CD4-positive, alpha-beta T cell (primary cell): ENCODE measurements around the gene APOC1. TPM values are rescaled to one million over a fixed set of nuclear protein-coding genes. Genes with fewer than 3 reads are reported as not detected.
"Not testable (repeated sequence)": the region's sequence is repeated elsewhere in the genome, so short reads cannot be mapped to it uniquely, and the experiment has no call there.

Experiments used
- ATAC-seq: fragments of 200-7000 bp; cut with Tn5 transposase; one replicate; pipeline ENCODE4 v1.10.0; 2022; ENCODE audit warnings: mild to moderate bottlenecking; ENCODE audit not compliant: poor library complexity
- CTCF ChIA-PET: fragments of 350-600 bp; sonication (Branson Sonifier 250); formaldehyde crosslinking; loops from one replicate; lab custom pipeline; 2021; ENCODE audit warnings: antibody characterized with exemption, inconsistent platforms; lab: Charles Lee
- POLR2A ChIA-PET: fragments of 350-600 bp; sonication (Branson Sonifier 250); formaldehyde crosslinking; loops from one replicate; lab custom pipeline; 2021; ENCODE audit warnings: antibody characterized with exemption, inconsistent platforms; lab: Charles Lee
- DNase-seq, 14 experiments: peaks; one replicate each; pipeline ENCODE4 v3.0.0-alpha.2; 2013 to 2020; ENCODE audit warnings: mixed read lengths in 2 of 14
- H3K27ac ChIP-seq, 2 donors: one replicate each; pipeline versions ENCODE4 v1.5.1 to v1.7.0; 2013; ENCODE audit warnings: low read length in 2 of 2, low read depth in 1 of 2, mild to moderate bottlenecking in 1 of 2
- H3K27me3 ChIP-seq, 2 experiments: 1 replicate in 1 of 2; 2 replicates in 1 of 2; pipeline versions ENCODE4 v1.6.1 to v1.7.0; 2013; ENCODE audit warnings: low read length in 2 of 2, control low read depth in 1 of 2, mild to moderate bottlenecking in 1 of 2, moderate library complexity in 1 of 2; ENCODE audit not compliant: insufficient read depth in 2 of 2, control insufficient read depth in 1 of 2
- H3K36me3 ChIP-seq: one replicate; pipeline ENCODE4 v1.6.1; 2013; ENCODE audit warnings: low read length, control low read depth; ENCODE audit not compliant: insufficient read depth
- H3K4me1 ChIP-seq: one replicate; pipeline ENCODE4 v1.6.1; 2013; ENCODE audit warnings: low read length, control low read depth; ENCODE audit not compliant: insufficient read depth
- H3K4me3 ChIP-seq: one replicate; pipeline ENCODE4 v1.5.1; 2013; ENCODE audit warnings: mild to moderate bottlenecking, low read length, moderate library complexity
- H3K9me3 ChIP-seq, 2 experiments: 1 replicate in 1 of 2; 2 replicates in 1 of 2; pipeline versions ENCODE4 v1.6.1 to v1.7.0; 2013; ENCODE audit warnings: low read length in 2 of 2, mild to moderate bottlenecking in 2 of 2, control low read depth in 1 of 2, moderate library complexity in 1 of 2; ENCODE audit not compliant: control insufficient read depth in 1 of 2, insufficient read depth in 1 of 2
- H3K27ac Mint-ChIP-seq: one replicate; pipeline ENCODE4 v1.8.0; 2020; ENCODE audit warnings: mixed read lengths
- H3K27me3 Mint-ChIP-seq: one replicate; pipeline ENCODE4 v1.8.0; 2021; ENCODE audit warnings: mixed read lengths
- H3K36me3 Mint-ChIP-seq: one replicate; pipeline ENCODE4 v1.8.0; 2021; ENCODE audit warnings: low read depth, mixed read lengths
- H3K4me1 Mint-ChIP-seq: one replicate; pipeline ENCODE4 v1.8.0; 2021; ENCODE audit warnings: low read depth, mixed read lengths
- H3K4me3 Mint-ChIP-seq: one replicate; pipeline ENCODE4 v1.8.0; 2020; ENCODE audit warnings: mild to moderate bottlenecking, mixed read lengths
- H3K9me3 Mint-ChIP-seq: one replicate; pipeline ENCODE4 v1.8.0; 2020; ENCODE audit warnings: mixed read lengths
- intact Hi-C, 2 experiments: fragments of 100-400 bp; cut with DNase I in 1 of 2; cut with micrococcal nuclease in 1 of 2; formaldehyde crosslinking; loops; one replicate each; pipeline versions ENCODE4 v1.15.1 to v1.9.0; 2023 to 2025; cut with DNase I, micrococcal nuclease
- total RNA-seq, 174 experiments: library from RNA in 2 of 174; stranded (reverse) in 2 of 174; gene quantifications; one replicate each; pipeline ENCODE4 v1.2.3 and lab custom pipeline; 2021 to 2026
- TF ChIP-seq, protein P1 (sequence below): fragments of 200-600 bp; IDR thresholded peaks from one replicate; pipeline ENCODE4 v1.8.0; 2022; ENCODE audit warnings: antibody characterized with exemption, mild to moderate bottlenecking

APOC1 gene
- total RNA-seq, 2 experiments from 2014 or later: not detected

DNA sequence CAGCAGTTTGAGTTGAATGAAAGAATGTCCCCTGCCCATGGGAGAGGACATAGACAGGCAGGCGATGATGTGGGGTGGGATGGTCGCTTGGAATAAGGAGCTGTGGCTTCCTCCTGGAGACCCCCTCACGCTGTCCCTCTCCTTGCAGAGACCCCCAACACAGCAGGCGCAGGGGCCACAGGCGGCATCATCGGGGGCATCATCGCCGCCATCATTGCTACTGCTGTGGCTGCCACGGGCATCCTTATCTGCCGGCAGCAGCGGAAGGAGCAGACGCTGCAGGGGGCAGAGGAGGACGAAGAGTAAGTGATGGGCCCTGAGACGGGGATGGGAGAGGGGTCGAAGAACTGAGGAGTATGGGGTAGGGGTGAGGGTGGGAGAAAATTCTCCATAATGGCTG lies 32.3 kb upstream of the APOC1 start:
- Histone ChIP-seq H3K27me3 (no peaks in the 10 kb centered on the region), H3K36me3 (no peaks in the 10 kb centered on the region), H3K4me1 (no peaks in the 10 kb centered on the region), H3K27ac (no peak overlapping the region), H3K9me3 (no peaks in the 10 kb centered on the region), H3K4me3 (no peak overlapping the region)
- TF ChIP-seq, protein P1, sequence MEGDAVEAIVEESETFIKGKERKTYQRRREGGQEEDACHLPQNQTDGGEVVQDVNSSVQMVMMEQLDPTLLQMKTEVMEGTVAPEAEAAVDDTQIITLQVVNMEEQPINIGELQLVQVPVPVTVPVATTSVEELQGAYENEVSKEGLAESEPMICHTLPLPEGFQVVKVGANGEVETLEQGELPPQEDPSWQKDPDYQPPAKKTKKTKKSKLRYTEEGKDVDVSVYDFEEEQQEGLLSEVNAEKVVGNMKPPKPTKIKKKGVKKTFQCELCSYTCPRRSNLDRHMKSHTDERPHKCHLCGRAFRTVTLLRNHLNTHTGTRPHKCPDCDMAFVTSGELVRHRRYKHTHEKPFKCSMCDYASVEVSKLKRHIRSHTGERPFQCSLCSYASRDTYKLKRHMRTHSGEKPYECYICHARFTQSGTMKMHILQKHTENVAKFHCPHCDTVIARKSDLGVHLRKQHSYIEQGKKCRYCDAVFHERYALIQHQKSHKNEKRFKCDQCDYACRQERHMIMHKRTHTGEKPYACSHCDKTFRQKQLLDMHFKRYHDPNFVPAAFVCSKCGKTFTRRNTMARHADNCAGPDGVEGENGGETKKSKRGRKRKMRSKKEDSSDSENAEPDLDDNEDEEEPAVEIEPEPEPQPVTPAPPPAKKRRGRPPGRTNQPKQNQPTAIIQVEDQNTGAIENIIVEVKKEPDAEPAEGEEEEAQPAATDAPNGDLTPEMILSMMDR: no peak
- CTCF ChIA-PET: no interaction called here
- no peaks in the 10 kb centered on the region for H3K9me3 Mint-ChIP-seq
- ATAC-seq (no peak), DNase-seq (no peak)
- no peaks in the 10 kb centered on the region for H3K27me3 Mint-ChIP-seq
- no peak overlapping the region for H3K27ac Mint-ChIP-seq
- intact Hi-C loops: no loop called here
- H3K36me3 Mint-ChIP-seq: no peaks in the 10 kb centered on the region
- POLR2A ChIA-PET: no interaction called here
- H3K4me3 Mint-ChIP-seq: no peak overlapping the region
- H3K4me1 Mint-ChIP-seq: peaks cover 4% of the 10 kb centered on the region

DNA sequence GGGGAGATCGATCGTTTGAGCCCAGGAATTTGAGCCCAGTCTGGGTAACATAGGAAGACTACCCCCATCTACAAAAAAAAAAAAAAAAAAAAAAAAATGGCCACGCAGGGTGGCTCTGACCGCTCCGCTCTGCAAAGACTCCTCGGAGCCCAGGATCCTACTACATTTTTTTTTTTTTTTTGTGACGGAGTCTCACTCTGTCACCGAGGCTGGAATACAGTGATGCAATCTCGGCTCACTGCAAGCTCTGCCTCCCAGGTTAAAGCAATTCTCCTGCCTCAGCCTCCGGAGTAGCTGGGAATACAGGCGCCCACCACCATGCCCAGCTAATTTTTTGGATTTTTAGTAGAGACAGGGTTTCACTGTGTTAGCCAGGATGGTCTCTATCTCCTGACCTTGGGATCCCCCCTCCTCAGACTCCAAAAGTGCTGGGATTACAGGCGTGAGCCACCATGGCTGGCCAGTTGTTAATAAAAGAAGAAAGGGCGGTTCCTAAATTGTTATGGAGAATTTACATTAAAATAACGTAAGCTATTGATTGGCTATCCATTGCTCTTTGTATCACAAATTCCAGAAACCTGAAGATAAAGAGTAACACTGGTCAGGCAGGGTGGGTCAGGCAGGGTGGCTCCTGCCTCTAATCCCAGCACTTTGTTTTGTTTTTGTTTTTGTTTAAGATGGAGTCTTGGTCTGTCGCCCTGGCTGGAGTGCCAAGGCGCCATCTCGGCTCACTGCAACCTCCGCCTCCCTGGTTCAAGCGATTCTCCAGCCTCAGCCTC lies 31.6 kb upstream of the APOC1 start:
- H3K9me3 ChIP-seq, POLR2A ChIA-PET, H3K4me1 Mint-ChIP-seq, intact Hi-C loops, DNase-seq, H3K4me3 Mint-ChIP-seq, ATAC-seq, H3K36me3 Mint-ChIP-seq, H3K9me3 Mint-ChIP-seq, H3K27ac ChIP-seq, H3K4me3 ChIP-seq, H3K27ac Mint-ChIP-seq, H3K36me3 ChIP-seq, H3K27me3 ChIP-seq, H3K4me1 ChIP-seq, H3K27me3 Mint-ChIP-seq: not testable (repeated sequence)
- CTCF ChIA-PET: interaction anchor here (1.3 kb wide), 1 partner anchor 37 kb away, joined by 3 read pairs; the partner anchor contains the start of gene NECTIN2

DNA sequence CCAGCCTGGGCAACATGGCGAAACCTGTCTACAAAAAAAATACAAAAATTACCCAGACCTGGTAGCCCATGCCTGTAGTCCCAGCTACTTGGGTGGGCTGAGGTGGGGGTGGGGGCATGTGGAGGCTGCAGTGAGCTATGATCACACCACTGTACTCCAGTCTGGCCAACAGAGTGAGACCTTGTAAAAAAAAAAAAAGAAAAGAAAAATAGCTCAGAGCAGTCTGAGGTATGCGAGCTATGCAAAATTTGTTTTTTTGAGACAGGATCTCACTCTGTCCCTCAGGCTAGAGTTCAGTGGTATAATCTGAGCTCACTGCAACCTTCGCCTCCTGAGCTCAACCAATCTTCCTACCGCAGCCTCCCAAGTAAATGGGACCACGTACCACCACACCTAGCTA lies 30.5 kb upstream of the APOC1 start:
- ATAC-seq: no peak
- Mint-ChIP-seq H3K27ac (no peak overlapping the region), H3K36me3 (no peaks in the 10 kb centered on the region), H3K4me3 (no peak overlapping the region), H3K4me1 (no peaks in the 10 kb centered on the region), H3K9me3 (no peaks in the 10 kb centered on the region), H3K27me3 (no peaks in the 10 kb centered on the region)
- H3K4me3 ChIP-seq: no peak overlapping the region
- intact Hi-C loops: no loop called here
- H3K9me3 ChIP-seq: no peaks in the 10 kb centered on the region
- H3K27me3 ChIP-seq: no peaks in the 10 kb centered on the region
- ChIA-PET POLR2A (no interaction called here), CTCF (interaction anchor here (0.6 to 1.3 kb wide), 2 partner anchors 38 to 112 kb away, joined by 3 to 4 read pairs; partner anchors contain the start of gene NECTIN2)
- H3K4me1 ChIP-seq: no peaks in the 10 kb centered on the region
- TF ChIP-seq, protein P1: no peak
- no peak for DNase-seq
- no peak overlapping the region for H3K27ac ChIP-seq
- no peaks in the 10 kb centered on the region for H3K36me3 ChIP-seq
